Vagina (tissue), 2 donors: ENCODE data around the gene CUEDC2.

Experiments
- POLR2A ChIP-seq, 2 donors: fragments of 450-650 bp; IDR thresholded peaks; one replicate each; pipeline ENCODE4 v1.6.1; 2017; ENCODE audit warnings: antibody characterized with exemption in 2 of 2, mild to moderate bottlenecking in 2 of 2, moderate library complexity in 2 of 2
- POLR2AphosphoS5 ChIP-seq, 2 donors: sonication (generic); formaldehyde crosslinking; IDR thresholded peaks; one replicate each; pipeline ENCODE4 v1.9.0; 2017; ENCODE audit warnings: antibody characterized with exemption in 2 of 2, mild to moderate bottlenecking in 2 of 2, low read depth in 1 of 2; ENCODE audit not compliant: insufficient read depth in 1 of 2
- TF ChIP-seq, protein P1 (sequence below), 3 experiments: fragments of 450-650 bp in 2 of 3; fragments of 200-600 bp in 1 of 3; sonication (generic) in 1 of 3; IDR thresholded peaks; one replicate each; pipeline ENCODE4 v1.5.1; 2017 to 2019; ENCODE audit warnings: antibody characterized with exemption in 3 of 3, mild to moderate bottlenecking in 2 of 3, moderate library complexity in 2 of 3

DNA sequence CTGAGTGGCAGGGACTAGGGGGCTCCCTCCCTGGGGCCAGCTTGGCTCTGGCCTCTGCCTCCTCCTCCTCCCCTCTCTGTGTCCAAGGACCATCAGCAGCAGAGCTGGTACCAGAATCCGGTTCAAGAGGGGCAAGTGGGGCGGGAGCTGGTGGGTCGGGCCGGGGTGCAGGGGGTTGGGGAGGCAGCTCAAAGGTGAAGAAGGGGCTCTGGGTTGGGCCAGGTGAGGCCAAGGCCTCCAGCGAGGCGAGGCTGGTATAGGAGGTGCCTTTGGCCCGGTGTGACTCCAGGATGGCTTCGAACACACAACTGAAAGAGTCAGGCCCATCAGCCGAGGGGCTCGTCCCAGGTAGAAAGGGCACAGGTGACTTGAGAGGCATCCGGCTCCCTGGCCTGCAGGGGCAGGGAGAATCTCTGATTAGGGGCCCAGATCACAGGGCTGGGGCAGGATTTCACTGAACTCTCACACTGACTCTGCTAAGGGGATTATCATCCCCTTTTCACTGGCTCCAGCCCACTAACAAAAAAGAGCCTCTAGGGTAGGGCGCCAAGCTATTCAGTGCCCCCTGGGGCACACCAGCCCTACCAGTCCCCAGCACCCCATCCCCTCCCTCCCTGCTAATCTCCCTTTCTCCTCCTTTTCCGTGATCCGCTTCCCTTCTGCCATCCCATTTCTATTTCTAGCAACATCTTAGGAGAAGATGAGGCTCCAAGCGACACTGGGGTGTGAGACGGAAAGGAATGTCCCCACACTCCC lies 18.4 kb downstream of the CUEDC2 start:
- TF ChIP-seq, protein P1, sequence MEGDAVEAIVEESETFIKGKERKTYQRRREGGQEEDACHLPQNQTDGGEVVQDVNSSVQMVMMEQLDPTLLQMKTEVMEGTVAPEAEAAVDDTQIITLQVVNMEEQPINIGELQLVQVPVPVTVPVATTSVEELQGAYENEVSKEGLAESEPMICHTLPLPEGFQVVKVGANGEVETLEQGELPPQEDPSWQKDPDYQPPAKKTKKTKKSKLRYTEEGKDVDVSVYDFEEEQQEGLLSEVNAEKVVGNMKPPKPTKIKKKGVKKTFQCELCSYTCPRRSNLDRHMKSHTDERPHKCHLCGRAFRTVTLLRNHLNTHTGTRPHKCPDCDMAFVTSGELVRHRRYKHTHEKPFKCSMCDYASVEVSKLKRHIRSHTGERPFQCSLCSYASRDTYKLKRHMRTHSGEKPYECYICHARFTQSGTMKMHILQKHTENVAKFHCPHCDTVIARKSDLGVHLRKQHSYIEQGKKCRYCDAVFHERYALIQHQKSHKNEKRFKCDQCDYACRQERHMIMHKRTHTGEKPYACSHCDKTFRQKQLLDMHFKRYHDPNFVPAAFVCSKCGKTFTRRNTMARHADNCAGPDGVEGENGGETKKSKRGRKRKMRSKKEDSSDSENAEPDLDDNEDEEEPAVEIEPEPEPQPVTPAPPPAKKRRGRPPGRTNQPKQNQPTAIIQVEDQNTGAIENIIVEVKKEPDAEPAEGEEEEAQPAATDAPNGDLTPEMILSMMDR (IDR thresholded peaks at IDR 0.05): no peak
- no peak for TF ChIP-seq POLR2A (IDR thresholded peaks at IDR 0.05)
- TF ChIP-seq POLR2AphosphoS5 (IDR thresholded peaks at IDR 0.05; ENCODE audit: insufficient read depth in 1 of 2, low read depth in 1 of 2): no peak
